ENCODE measurements around the gene IL6ST. TPM values are rescaled to one million over a fixed set of nuclear protein-coding genes. Genes with fewer than 3 reads are reported as not detected.
A peak's percentile ranks its signal among the peaks of the same experiment; 100 is the strongest.

Gene IL6ST
- total RNA-seq, 2 experiments from 2014 or later: 377 to 404 TPM

- Histone ChIP-seq H3K4me3 (ENCODE audit: low read length) (no peak overlapping the region), H3K9me3 (ENCODE audit: control insufficient read depth in 1 of 2, insufficient read depth in 1 of 2, low read length in 2 of 2) (no peaks in the 10 kb centered on the region), H3K27ac (ENCODE audit: low read depth in 1 of 2, low read length in 2 of 2) (peak overlapping the region in 1 of 2 donors; percentile 47), H3K27me3 (ENCODE audit: control insufficient read depth in 1 of 2, insufficient read depth in 2 of 2, low read length in 2 of 2) (no peaks in the 10 kb centered on the region), H3K4me1 (ENCODE audit: insufficient read depth, low read length) (peaks cover 24% of the 10 kb centered on the region), H3K36me3 (ENCODE audit: insufficient read depth, low read length) (peaks cover 7% of the 10 kb centered on the region)
- intact Hi-C loops (cut with DNase I, micrococcal nuclease): no loop called here
- DNase-seq: no peak
- ATAC-seq (ENCODE audit: poor library complexity): no peak
- Mint-ChIP-seq H3K36me3 (ENCODE audit: low read depth) (peaks cover 92% of the 10 kb centered on the region), H3K4me3 (peak overlapping the region; percentile 72), H3K9me3 (no peaks in the 10 kb centered on the region), H3K27me3 (no peaks in the 10 kb centered on the region), H3K4me1 (ENCODE audit: low read depth) (peaks cover 96% of the 10 kb centered on the region), H3K27ac (peak overlapping the region; percentile 94)
- CTCF ChIA-PET: interaction anchor here (1.2 kb wide), 1 partner anchor 9 kb away, joined by 5 read pairs; no protein-coding TSS in a partner anchor
- POLR2A ChIA-PET: interaction anchor here (0.6 to 1.9 kb wide), 8 partner anchors 8 to 214 kb away, joined by 3 to 9 read pairs (median 4); partner anchors contain the start of gene IL6ST
- TF ChIP-seq, protein P1, sequence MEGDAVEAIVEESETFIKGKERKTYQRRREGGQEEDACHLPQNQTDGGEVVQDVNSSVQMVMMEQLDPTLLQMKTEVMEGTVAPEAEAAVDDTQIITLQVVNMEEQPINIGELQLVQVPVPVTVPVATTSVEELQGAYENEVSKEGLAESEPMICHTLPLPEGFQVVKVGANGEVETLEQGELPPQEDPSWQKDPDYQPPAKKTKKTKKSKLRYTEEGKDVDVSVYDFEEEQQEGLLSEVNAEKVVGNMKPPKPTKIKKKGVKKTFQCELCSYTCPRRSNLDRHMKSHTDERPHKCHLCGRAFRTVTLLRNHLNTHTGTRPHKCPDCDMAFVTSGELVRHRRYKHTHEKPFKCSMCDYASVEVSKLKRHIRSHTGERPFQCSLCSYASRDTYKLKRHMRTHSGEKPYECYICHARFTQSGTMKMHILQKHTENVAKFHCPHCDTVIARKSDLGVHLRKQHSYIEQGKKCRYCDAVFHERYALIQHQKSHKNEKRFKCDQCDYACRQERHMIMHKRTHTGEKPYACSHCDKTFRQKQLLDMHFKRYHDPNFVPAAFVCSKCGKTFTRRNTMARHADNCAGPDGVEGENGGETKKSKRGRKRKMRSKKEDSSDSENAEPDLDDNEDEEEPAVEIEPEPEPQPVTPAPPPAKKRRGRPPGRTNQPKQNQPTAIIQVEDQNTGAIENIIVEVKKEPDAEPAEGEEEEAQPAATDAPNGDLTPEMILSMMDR (IDR thresholded peaks at IDR 0.05): no peak
Observed at GRCh38 chr5:55986931-55987330, 7.8 kb downstream of the IL6ST start.

DNA sequence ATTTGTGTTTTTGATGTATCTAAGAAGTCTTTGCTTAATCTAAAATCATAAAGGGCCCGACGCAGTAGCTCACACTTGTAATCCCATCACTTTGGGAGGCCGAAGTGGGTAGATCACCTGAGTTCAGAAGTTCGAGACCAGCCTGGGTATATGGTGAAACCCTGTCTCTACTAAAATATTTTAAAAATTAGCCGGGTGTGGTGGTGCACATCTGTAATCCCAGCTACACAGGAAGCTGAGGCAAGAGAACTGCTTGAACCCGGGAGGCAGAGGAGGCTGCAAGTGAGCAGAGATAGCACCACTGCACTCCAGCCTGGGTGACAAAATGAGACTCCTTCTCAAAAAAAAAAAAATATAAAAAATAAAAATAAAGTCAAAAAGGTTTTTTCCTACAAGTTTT, 9.6 kb downstream of the IL6ST start:
- intact Hi-C loops (cut with DNase I, micrococcal nuclease): loop anchor here in 1 of 2 experiments (1.0 kb wide), 1 partner anchor 27 kb away; no protein-coding TSS in a partner anchor
- ATAC-seq (ENCODE audit: poor library complexity) (no peak), DNase-seq (peak in 1 of 14 experiments; percentile 34)
- Histone ChIP-seq H3K9me3 (ENCODE audit: control insufficient read depth in 1 of 2, insufficient read depth in 1 of 2, low read length in 2 of 2) (no peaks in the 10 kb centered on the region), H3K27me3 (ENCODE audit: control insufficient read depth in 1 of 2, insufficient read depth in 2 of 2, low read length in 2 of 2) (no peaks in the 10 kb centered on the region), H3K36me3 (ENCODE audit: insufficient read depth, low read length) (peaks cover 19% of the 10 kb centered on the region), H3K4me1 (ENCODE audit: insufficient read depth, low read length) (peaks cover 27% of the 10 kb centered on the region), H3K27ac (ENCODE audit: low read depth in 1 of 2, low read length in 2 of 2) (peak overlapping the region in 1 of 2 donors; percentile 1), H3K4me3 (ENCODE audit: low read length) (no peak overlapping the region)
- Mint-ChIP-seq H3K36me3 (ENCODE audit: low read depth) (peaks cover 88% of the 10 kb centered on the region), H3K9me3 (no peaks in the 10 kb centered on the region), H3K4me1 (ENCODE audit: low read depth) (peaks cover 90% of the 10 kb centered on the region), H3K27me3 (no peaks in the 10 kb centered on the region), H3K27ac (peak overlapping the region; percentile 94), H3K4me3 (peak overlapping the region; percentile 81)
- POLR2A ChIA-PET: interaction anchor here (1.0 to 2.1 kb wide), 5 partner anchors 9 to 174 kb away, joined by 3 to 11 read pairs (median 6); partner anchors contain the start of gene IL6ST
- TF ChIP-seq, protein P1 (IDR thresholded peaks at IDR 0.05): no peak
- CTCF ChIA-PET: interaction anchor here (0.8 to 1.0 kb wide), 2 partner anchors 61 to 180 kb away, joined by 3 read pairs; no protein-coding TSS in a partner anchor

DNA sequence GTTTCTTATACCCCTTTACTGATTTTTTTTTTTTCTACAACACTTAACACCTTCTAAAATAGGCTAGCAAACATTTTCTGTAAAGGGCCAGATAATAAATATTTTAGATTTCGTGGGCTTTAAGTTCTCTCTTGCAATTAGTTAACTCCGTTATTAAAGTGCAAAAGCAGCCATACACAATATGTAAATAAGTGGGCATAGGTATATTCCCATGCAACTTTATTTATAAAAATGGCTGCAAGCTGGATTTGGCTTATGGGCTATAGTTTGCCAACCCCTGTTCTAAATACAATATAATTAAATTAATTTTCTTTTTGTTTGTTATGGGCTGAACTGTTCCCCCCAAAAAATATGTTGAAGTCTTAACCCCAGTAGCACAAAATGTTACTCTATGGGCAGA, 10.8 kb downstream of the IL6ST start:
- ChIA-PET POLR2A (interaction anchor here (0.6 to 2.1 kb wide), 10 partner anchors 10 to 396 kb away, joined by 3 to 17 read pairs (median 5); partner anchors contain the start of gene IL6ST), CTCF (interaction anchor here (0.9 to 1.6 kb wide), 3 partner anchors 10 to 164 kb away, joined by 3 to 5 read pairs (median 4); no protein-coding TSS in a partner anchor)
- Histone ChIP-seq H3K4me3 (ENCODE audit: low read length) (peak overlapping the region; percentile 15), H3K4me1 (ENCODE audit: insufficient read depth, low read length) (peaks cover 30% of the 10 kb centered on the region), H3K9me3 (ENCODE audit: control insufficient read depth in 1 of 2, insufficient read depth in 1 of 2, low read length in 2 of 2) (no peaks in the 10 kb centered on the region), H3K27me3 (ENCODE audit: control insufficient read depth in 1 of 2, insufficient read depth in 2 of 2, low read length in 2 of 2) (no peaks in the 10 kb centered on the region), H3K36me3 (ENCODE audit: insufficient read depth, low read length) (peaks cover 29% of the 10 kb centered on the region), H3K27ac (ENCODE audit: low read depth in 1 of 2, low read length in 2 of 2) (no peak overlapping the region)
- Mint-ChIP-seq H3K9me3 (no peaks in the 10 kb centered on the region), H3K4me1 (ENCODE audit: low read depth) (peaks cover 89% of the 10 kb centered on the region), H3K36me3 (ENCODE audit: low read depth) (peaks cover 88% of the 10 kb centered on the region), H3K4me3 (peak overlapping the region; percentile 81), H3K27me3 (no peaks in the 10 kb centered on the region), H3K27ac (peak overlapping the region; percentile 94)
- TF ChIP-seq, protein P1 (IDR thresholded peaks at IDR 0.05): no peak
- DNase-seq (no peak), ATAC-seq (ENCODE audit: poor library complexity) (no peak)
- intact Hi-C loops (cut with DNase I, micrococcal nuclease): loop anchor here (1.0 to 5.0 kb wide), 5 partner anchors 8 to 287 kb away; no protein-coding TSS in a partner anchor

Measured in CD4-positive, alpha-beta T cell (primary cell).